ENCODE measurements around the gene SYNC. TPM values are rescaled to one million over a fixed set of nuclear protein-coding genes. Genes with fewer than 3 reads are reported as not detected.
A peak's percentile ranks its signal among the peaks of the same experiment; 100 is the strongest.

SYNC gene
- total and polyA plus RNA-seq, 9 of the 15 experiments (the other 6 are each of a cell fraction or from before 2014, with no cell fraction given) = 0.49 to 1.1 (median 0.87) TPM

DNA sequence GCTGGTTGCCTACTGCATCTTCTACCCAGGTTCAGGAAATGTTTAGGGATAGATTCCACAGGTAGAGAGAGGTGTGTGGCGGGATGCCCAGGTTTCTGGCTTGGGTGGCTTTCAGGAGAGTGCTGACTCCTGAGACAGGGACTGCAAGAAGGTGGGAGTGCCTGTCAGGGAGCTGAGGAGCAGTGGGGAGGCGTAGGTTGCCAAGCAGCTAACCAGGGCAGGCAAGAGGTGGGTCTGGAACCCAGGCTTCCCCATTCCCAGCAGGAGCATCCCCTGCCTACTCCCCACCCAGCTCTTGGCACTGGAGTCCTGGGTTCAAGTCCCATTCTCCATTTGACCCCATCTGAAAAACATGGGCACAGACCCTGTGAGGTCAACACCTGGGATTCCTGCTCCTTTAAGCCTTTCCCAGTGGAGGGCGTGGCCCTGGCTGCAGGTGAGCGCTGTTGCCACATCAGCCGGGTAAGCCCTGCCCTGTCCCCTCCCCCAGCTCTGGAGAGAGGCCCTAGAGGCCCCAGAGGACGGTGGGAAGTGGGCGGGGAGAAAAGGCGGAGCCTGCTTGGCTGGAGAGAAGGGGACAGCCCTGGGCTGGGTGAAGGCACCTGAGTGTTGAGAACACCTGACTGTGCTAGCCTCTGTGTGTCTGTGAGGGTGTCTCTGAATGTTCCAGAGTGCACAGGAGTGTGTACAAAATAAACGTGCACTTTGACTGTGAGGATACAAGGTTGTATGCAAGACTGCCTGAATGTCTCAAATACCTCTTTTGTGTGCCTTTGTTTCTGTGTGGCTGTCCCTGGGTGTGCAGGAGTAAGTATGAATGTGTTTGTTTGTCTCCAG lies 14.0 kb upstream of the SYNC start (continued):
- TF ChIP-seq, protein P1, sequence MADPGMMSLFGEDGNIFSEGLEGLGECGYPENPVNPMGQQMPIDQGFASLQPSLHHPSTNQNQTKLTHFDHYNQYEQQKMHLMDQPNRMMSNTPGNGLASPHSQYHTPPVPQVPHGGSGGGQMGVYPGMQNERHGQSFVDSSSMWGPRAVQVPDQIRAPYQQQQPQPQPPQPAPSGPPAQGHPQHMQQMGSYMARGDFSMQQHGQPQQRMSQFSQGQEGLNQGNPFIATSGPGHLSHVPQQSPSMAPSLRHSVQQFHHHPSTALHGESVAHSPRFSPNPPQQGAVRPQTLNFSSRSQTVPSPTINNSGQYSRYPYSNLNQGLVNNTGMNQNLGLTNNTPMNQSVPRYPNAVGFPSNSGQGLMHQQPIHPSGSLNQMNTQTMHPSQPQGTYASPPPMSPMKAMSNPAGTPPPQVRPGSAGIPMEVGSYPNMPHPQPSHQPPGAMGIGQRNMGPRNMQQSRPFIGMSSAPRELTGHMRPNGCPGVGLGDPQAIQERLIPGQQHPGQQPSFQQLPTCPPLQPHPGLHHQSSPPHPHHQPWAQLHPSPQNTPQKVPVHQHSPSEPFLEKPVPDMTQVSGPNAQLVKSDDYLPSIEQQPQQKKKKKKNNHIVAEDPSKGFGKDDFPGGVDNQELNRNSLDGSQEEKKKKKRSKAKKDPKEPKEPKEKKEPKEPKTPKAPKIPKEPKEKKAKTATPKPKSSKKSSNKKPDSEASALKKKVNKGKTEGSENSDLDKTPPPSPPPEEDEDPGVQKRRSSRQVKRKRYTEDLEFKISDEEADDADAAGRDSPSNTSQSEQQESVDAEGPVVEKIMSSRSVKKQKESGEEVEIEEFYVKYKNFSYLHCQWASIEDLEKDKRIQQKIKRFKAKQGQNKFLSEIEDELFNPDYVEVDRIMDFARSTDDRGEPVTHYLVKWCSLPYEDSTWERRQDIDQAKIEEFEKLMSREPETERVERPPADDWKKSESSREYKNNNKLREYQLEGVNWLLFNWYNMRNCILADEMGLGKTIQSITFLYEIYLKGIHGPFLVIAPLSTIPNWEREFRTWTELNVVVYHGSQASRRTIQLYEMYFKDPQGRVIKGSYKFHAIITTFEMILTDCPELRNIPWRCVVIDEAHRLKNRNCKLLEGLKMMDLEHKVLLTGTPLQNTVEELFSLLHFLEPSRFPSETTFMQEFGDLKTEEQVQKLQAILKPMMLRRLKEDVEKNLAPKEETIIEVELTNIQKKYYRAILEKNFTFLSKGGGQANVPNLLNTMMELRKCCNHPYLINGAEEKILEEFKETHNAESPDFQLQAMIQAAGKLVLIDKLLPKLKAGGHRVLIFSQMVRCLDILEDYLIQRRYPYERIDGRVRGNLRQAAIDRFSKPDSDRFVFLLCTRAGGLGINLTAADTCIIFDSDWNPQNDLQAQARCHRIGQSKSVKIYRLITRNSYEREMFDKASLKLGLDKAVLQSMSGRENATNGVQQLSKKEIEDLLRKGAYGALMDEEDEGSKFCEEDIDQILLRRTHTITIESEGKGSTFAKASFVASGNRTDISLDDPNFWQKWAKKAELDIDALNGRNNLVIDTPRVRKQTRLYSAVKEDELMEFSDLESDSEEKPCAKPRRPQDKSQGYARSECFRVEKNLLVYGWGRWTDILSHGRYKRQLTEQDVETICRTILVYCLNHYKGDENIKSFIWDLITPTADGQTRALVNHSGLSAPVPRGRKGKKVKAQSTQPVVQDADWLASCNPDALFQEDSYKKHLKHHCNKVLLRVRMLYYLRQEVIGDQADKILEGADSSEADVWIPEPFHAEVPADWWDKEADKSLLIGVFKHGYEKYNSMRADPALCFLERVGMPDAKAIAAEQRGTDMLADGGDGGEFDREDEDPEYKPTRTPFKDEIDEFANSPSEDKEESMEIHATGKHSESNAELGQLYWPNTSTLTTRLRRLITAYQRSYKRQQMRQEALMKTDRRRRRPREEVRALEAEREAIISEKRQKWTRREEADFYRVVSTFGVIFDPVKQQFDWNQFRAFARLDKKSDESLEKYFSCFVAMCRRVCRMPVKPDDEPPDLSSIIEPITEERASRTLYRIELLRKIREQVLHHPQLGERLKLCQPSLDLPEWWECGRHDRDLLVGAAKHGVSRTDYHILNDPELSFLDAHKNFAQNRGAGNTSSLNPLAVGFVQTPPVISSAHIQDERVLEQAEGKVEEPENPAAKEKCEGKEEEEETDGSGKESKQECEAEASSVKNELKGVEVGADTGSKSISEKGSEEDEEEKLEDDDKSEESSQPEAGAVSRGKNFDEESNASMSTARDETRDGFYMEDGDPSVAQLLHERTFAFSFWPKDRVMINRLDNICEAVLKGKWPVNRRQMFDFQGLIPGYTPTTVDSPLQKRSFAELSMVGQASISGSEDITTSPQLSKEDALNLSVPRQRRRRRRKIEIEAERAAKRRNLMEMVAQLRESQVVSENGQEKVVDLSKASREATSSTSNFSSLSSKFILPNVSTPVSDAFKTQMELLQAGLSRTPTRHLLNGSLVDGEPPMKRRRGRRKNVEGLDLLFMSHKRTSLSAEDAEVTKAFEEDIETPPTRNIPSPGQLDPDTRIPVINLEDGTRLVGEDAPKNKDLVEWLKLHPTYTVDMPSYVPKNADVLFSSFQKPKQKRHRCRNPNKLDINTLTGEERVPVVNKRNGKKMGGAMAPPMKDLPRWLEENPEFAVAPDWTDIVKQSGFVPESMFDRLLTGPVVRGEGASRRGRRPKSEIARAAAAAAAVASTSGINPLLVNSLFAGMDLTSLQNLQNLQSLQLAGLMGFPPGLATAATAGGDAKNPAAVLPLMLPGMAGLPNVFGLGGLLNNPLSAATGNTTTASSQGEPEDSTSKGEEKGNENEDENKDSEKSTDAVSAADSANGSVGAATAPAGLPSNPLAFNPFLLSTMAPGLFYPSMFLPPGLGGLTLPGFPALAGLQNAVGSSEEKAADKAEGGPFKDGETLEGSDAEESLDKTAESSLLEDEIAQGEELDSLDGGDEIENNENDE (IDR thresholded peaks at IDR 0.05; ENCODE audit: low read depth, low read length) = no peak
- TF ChIP-seq HMG20A (CRISPR knock-in tag; conservative IDR thresholded peaks at IDR 0.05) (no peak), GATAD2B (IDR thresholded peaks at IDR 0.05; ENCODE audit: borderline replicate concordance) (no peak), RFX7 (CRISPR knock-in tag; IDR thresholded peaks at IDR 0.05) (no peak), MYC (IDR thresholded peaks at IDR 0.05; ENCODE audit: low read depth, low read length) (peak; percentile 52; the same call in 1 of the 2 replicates), MYC (CRISPR knock-in tag; IDR thresholded peaks at IDR 0.05; ENCODE audit: borderline replicate concordance, low read depth) (no peak), CEBPG (CRISPR knock-in tag; IDR thresholded peaks at IDR 0.05) (peak; percentile 92), CEBPG (tag; conservative IDR thresholded peaks at IDR 0.05 in 1 of 2, IDR thresholded peaks at IDR 0.05 in 1 of 2) (peak; percentile 73 to 94; a peak in 3 of 4 replicates), TSHZ1 (CRISPR knock-in tag; IDR thresholded peaks at IDR 0.05) (no peak), BHLHE40 (IDR thresholded peaks at IDR 0.05; ENCODE audit: low read length) (peak; percentile 85), ZBTB7A (IDR thresholded peaks at IDR 0.05; ENCODE audit: borderline replicate concordance, control insufficient read depth, low read depth, low read length) (peak; percentile 58; the same call in 1 of the 2 replicates), HOXB6 (CRISPR knock-in tag; IDR thresholded peaks at IDR 0.05; ENCODE audit: borderline replicate concordance) (no peak)

Data from K562 (cell line).